Astrocyte (in vitro differentiated cells and primary cell): Measurements from ENCODE around the gene DLG1. TPM values are rescaled to one million over a fixed set of nuclear protein-coding genes. Genes with fewer than 3 reads are reported as not detected.

Source experiments
- DNase-seq: peaks from one replicate; pipeline ENCODE4 v3.0.0-alpha.2; 2010; ENCODE audit warnings: low read depth
- FAIRE-seq: peaks from 2 replicates; lab custom pipeline; 2011; peaks lifted over from hg19 to GRCh38; lab: Jason Lieb, UNC
- H2AFZ ChIP-seq: 2 replicates; pipeline ENCODE4 v1.6.0; 2012; ENCODE audit warnings: low read depth, low read length, inconsistent platforms
- H3K27ac ChIP-seq: 2 replicates; pipeline ENCODE4 v1.5.1; 2011; ENCODE audit warnings: low read depth, low read length, inconsistent platforms
- H3K27me3 ChIP-seq: 2 replicates; pipeline ENCODE4 v1.6.0; 2011; ENCODE audit warnings: low read length, inconsistent platforms; ENCODE audit not compliant: insufficient read depth
- H3K36me3 ChIP-seq: 2 replicates; pipeline ENCODE4 v1.5.1; 2011; ENCODE audit warnings: low read length, inconsistent platforms; ENCODE audit not compliant: insufficient read depth
- H3K4me1 ChIP-seq: 2 replicates; pipeline ENCODE4 v1.5.1; 2011; ENCODE audit warnings: low read length, inconsistent platforms; ENCODE audit not compliant: insufficient read depth
- H3K4me2 ChIP-seq: 2 replicates; pipeline ENCODE4 v1.6.0; 2012; ENCODE audit warnings: low read length, inconsistent platforms
- H3K4me3 ChIP-seq: 2 replicates; pipeline ENCODE4 v1.5.1; 2011; ENCODE audit warnings: low read depth, mild to moderate bottlenecking, low read length, inconsistent platforms; ENCODE audit not compliant: insufficient read depth
- H3K79me2 ChIP-seq: 2 replicates; pipeline ENCODE4 v1.6.0; 2012; ENCODE audit warnings: mild to moderate bottlenecking, low read length, inconsistent platforms; ENCODE audit not compliant: insufficient read depth
- H3K9ac ChIP-seq: 2 replicates; pipeline ENCODE4 v1.6.0; 2012; ENCODE audit warnings: mild to moderate bottlenecking, low read length, inconsistent platforms
- H3K9me3 ChIP-seq: 2 replicates; pipeline ENCODE4 v1.5.1; 2012; ENCODE audit warnings: low read depth, mild to moderate bottlenecking, low read length, inconsistent platforms; ENCODE audit not compliant: insufficient read depth
- H4K20me1 ChIP-seq: 2 replicates; pipeline ENCODE4 v1.6.0; 2012; ENCODE audit warnings: low read length, inconsistent platforms; ENCODE audit not compliant: insufficient read depth
- H3K27ac Mint-ChIP-seq: one replicate; pipeline ENCODE4 v1.8.0; 2021; ENCODE audit warnings: mild to moderate bottlenecking, mixed read lengths; ENCODE audit not compliant: unreplicated experiment
- H3K27me3 Mint-ChIP-seq: one replicate; pipeline ENCODE4 v1.8.0; 2021; ENCODE audit warnings: low read depth, mixed read lengths; ENCODE audit not compliant: unreplicated experiment
- H3K36me3 Mint-ChIP-seq: one replicate; pipeline ENCODE4 v1.8.0; 2021; ENCODE audit warnings: low read depth, mixed read lengths; ENCODE audit not compliant: unreplicated experiment
- H3K4me1 Mint-ChIP-seq: one replicate; pipeline ENCODE4 v1.8.0; 2021; ENCODE audit warnings: low read depth, mixed read lengths; ENCODE audit not compliant: unreplicated experiment
- H3K4me3 Mint-ChIP-seq: one replicate; pipeline ENCODE4 v1.8.0; 2021; ENCODE audit warnings: mild to moderate bottlenecking, moderate library complexity, mixed read lengths; ENCODE audit not compliant: unreplicated experiment
- H3K9me3 Mint-ChIP-seq: one replicate; pipeline ENCODE4 v1.8.0; 2021; ENCODE audit warnings: mild to moderate bottlenecking, mixed read lengths; ENCODE audit not compliant: unreplicated experiment
- EZH2 ChIP-seq: IDR thresholded peaks from 2 replicates; pipeline ENCODE4 v1.6.1; 2012; ENCODE audit warnings: mild to moderate bottlenecking, low read length, inconsistent platforms; ENCODE audit not compliant: insufficient read depth
- total RNA-seq: library from RNA; stranded (reverse); gene quantifications from 2 replicates; pipeline ENCODE4 v1.2.1, GENCODE V29; 2021
- TF ChIP-seq, protein P1 (sequence below): IDR thresholded peaks from 2 replicates; pipeline ENCODE4 v1.5.1; 2011; ENCODE audit warnings: low read depth, mild to moderate bottlenecking, inconsistent platforms, low read length, moderate library complexity; ENCODE audit not compliant: insufficient read depth

Gene DLG1
- total RNA-seq, 1 donor from 2014 or later: 210 TPM

DNA sequence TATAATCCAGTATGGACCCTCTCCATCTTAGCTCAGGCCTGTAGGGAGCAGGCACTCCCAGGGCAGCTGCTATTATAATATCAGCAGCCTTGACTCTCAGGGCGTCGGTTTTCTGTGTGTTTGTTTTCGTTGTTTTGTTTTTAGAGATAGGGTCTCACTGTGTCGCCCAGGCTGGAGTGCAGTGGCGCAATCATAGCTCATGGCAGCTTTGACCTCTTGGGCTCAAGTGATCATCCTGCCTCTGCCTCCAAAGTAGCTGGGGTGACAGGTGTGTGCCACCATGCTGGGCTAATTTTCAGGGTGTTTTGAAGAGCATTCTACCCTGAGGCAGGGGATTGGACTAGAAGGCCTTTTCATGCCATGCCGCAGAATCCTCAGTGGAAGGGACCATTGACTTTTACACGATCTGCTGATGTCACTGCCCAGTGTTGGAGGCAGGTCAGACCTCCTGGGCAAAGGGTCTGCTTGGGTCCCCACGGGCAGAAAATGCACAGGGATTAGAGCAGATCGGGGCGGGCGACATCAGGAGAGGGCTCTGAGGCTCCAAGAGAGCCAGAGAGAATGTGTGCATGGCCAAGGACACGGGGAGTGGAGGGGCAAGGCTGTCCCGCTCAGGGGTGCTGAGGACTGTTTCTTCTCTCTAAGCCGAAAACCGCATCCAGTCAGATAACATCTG is 276.5 kb downstream of the DLG1 start:
- DNase-seq: no peak

GRCh38 chr3:197021231-197021630 is 277.2 kb downstream of the DLG1 start:
- H3K79me2 ChIP-seq: no peaks in the 10 kb centered on the region
- H3K4me1 ChIP-seq: no peaks in the 10 kb centered on the region
- H3K4me3 Mint-ChIP-seq: no peak overlapping the region
- no peaks in the 10 kb centered on the region for H3K9me3 ChIP-seq
- FAIRE-seq (no peak), DNase-seq (no peak)
- peaks cover 39% of the 10 kb centered on the region for H3K27me3 Mint-ChIP-seq
- H3K36me3 Mint-ChIP-seq: peaks cover 7% of the 10 kb centered on the region
- TF ChIP-seq EZH2: no peak
- TF ChIP-seq, protein P1, sequence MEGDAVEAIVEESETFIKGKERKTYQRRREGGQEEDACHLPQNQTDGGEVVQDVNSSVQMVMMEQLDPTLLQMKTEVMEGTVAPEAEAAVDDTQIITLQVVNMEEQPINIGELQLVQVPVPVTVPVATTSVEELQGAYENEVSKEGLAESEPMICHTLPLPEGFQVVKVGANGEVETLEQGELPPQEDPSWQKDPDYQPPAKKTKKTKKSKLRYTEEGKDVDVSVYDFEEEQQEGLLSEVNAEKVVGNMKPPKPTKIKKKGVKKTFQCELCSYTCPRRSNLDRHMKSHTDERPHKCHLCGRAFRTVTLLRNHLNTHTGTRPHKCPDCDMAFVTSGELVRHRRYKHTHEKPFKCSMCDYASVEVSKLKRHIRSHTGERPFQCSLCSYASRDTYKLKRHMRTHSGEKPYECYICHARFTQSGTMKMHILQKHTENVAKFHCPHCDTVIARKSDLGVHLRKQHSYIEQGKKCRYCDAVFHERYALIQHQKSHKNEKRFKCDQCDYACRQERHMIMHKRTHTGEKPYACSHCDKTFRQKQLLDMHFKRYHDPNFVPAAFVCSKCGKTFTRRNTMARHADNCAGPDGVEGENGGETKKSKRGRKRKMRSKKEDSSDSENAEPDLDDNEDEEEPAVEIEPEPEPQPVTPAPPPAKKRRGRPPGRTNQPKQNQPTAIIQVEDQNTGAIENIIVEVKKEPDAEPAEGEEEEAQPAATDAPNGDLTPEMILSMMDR: no peak
- no peaks in the 10 kb centered on the region for H3K36me3 ChIP-seq
- no peak overlapping the region for H2AFZ ChIP-seq
- no peak overlapping the region for H3K4me3 ChIP-seq
- no peak overlapping the region for H3K27ac ChIP-seq
- no peak overlapping the region for H3K9ac ChIP-seq
- no peak overlapping the region for H3K27ac Mint-ChIP-seq
- no peak overlapping the region for H3K4me2 ChIP-seq
- H3K27me3 ChIP-seq: peaks cover 15% of the 10 kb centered on the region
- H4K20me1 ChIP-seq: no peaks in the 10 kb centered on the region
- H3K9me3 Mint-ChIP-seq: no peaks in the 10 kb centered on the region
- peaks cover 2% of the 10 kb centered on the region for H3K4me1 Mint-ChIP-seq

More for the DNA sequence above, 276.5 kb downstream of the DLG1 start:
- TF ChIP-seq EZH2: no peak
- TF ChIP-seq, protein P1: no peak
- no peaks in the 10 kb centered on the region for H3K4me1 ChIP-seq
- H3K9me3 ChIP-seq: no peaks in the 10 kb centered on the region
- H3K36me3 ChIP-seq: no peaks in the 10 kb centered on the region
- no peak overlapping the region for H3K9ac ChIP-seq
- no peak for FAIRE-seq
- H3K27ac Mint-ChIP-seq: no peak overlapping the region
- peaks cover 7% of the 10 kb centered on the region for H3K36me3 Mint-ChIP-seq
- no peak overlapping the region for H3K4me3 ChIP-seq
- no peak overlapping the region for H3K4me3 Mint-ChIP-seq
- no peak overlapping the region for H3K4me2 ChIP-seq
- no peaks in the 10 kb centered on the region for H3K79me2 ChIP-seq
- no peaks in the 10 kb centered on the region for H3K9me3 Mint-ChIP-seq
- peaks cover 15% of the 10 kb centered on the region for H3K27me3 ChIP-seq
- H3K4me1 Mint-ChIP-seq: peaks cover 2% of the 10 kb centered on the region
- no peak overlapping the region for H3K27ac ChIP-seq
- H3K27me3 Mint-ChIP-seq: peaks cover 39% of the 10 kb centered on the region
- H2AFZ ChIP-seq: no peak overlapping the region
- H4K20me1 ChIP-seq: no peaks in the 10 kb centered on the region

DNA sequence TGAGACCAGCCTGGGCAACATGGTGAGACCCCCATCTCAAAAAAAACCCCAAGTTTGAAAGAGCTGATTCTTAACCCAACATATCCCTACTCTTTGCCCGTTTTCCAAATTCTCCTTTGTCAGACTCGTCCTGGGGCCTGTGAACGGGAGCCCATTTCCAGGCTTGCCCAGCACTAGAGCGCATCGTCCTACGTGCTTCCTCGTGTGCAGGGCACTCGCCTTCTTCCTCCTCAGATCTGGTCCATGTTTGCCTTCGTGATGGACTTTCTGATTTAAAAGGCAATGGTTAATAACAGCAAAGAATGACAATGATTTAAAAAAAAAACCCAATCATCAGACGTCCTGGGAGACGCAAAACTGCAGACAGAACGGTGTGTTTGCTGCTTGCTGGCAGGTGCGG is 278.9 kb downstream of the DLG1 start:
- Histone ChIP-seq H3K4me1 (no peaks in the 10 kb centered on the region), H2AFZ (no peak overlapping the region), H3K9me3 (no peaks in the 10 kb centered on the region), H3K9ac (no peak overlapping the region), H4K20me1 (no peaks in the 10 kb centered on the region), H3K27ac (no peak overlapping the region), H3K27me3 (peaks cover 12% of the 10 kb centered on the region), H3K4me3 (no peak overlapping the region), H3K36me3 (no peaks in the 10 kb centered on the region), H3K4me2 (no peak overlapping the region), H3K79me2 (no peaks in the 10 kb centered on the region)
- no peak for DNase-seq
- no peak for FAIRE-seq
- peak overlapping the region; percentile 13 for H3K27ac Mint-ChIP-seq
- no peaks in the 10 kb centered on the region for H3K9me3 Mint-ChIP-seq
- H3K27me3 Mint-ChIP-seq: peaks cover 27% of the 10 kb centered on the region
- no peak for TF ChIP-seq EZH2
- TF ChIP-seq, protein P1: no peak
- no peak overlapping the region for H3K4me3 Mint-ChIP-seq
- H3K4me1 Mint-ChIP-seq: peaks cover 2% of the 10 kb centered on the region
- H3K36me3 Mint-ChIP-seq: peaks cover under 1% of the 10 kb centered on the region
